Measurements from ENCODE around the gene DNAJC5G.

- TF ChIP-seq ZNF639 (tag by site-specific recombination; IDR thresholded peaks at IDR 0.05) = no peak
- no peak for TF ChIP-seq CTCF (tag by site-specific recombination; IDR thresholded peaks at IDR 0.05)
- TF ChIP-seq ZNF274 (IDR thresholded peaks at IDR 0.05; ENCODE audit: low read length) = no peak
- TF ChIP-seq ZNF274 (tag by site-specific recombination; IDR thresholded peaks at IDR 0.05; ENCODE audit: borderline replicate concordance) = no peak
- no peak for TF ChIP-seq ZBTB8A (tag by site-specific recombination; IDR thresholded peaks at IDR 0.05)
These were observed 39.9 kb downstream of the DNAJC5G start for GRCh38 chr2:27315122-27315521.

All from HEK293 (cell line).